Raji (cell line): ENCODE measurements around the gene AKAP13.

Experiments
- POLR2A ChIP-seq: IDR thresholded peaks from 2 replicates; pipeline ENCODE4 v1.6.1; 2011; ENCODE audit warnings: low read depth, low read length, control low read depth; ENCODE audit not compliant: insufficient read depth

AKAP13 gene

DNA sequence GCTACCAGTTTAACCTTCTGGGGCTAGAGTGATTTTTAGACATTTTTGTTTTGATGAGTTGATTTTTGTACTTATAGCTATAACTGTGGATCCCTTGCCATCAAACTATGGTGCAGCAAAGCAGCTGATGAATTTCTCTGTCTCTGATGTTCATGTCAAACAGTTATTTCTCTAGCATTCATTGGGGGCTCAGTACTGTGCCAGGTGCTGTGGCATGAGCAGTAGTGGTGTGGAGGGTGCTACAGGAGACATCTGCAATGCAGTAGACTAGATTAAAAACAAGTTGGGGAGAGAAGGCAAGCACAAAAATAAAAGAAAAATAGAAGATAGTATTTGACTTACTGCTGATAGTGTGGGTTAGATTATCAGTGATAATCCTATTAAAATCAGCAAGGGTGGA, 95.3 kb downstream of the AKAP13 start:
- TF ChIP-seq POLR2A, result no peak

- TF ChIP-seq POLR2A, result no peak
Measured at GRCh38 chr15:85477061-85477460, 96.7 kb downstream of the AKAP13 start.

GRCh38 chr15:85477730-85478129, 97.3 kb downstream of the AKAP13 start:
- no peak for TF ChIP-seq POLR2A

DNA sequence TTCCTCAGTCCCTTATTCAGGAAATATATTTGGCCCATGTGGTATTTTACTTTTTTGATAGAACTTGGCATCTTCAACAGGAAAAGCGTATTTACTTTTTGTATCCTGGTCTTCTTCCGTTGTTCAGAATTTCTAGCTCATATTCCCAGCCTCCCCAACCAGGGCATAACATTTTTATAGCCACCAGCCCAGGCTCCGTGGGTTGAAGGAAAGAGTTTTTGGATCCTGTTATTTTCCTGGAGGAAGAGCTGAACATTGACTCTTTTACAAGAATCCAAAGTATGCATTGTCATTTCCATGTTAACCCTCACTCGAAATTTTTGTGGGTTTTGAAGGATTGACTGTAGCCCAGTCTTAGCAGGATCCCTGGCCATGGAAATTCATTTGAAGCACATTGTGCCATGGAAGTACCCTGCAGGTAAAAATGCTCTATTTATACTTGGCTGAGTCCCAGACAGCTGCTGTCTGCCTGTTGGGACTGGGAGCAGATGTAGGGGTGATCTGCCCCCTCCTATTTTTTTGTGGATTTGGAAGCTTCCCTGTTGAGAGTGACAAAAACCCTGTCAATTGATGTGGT, 98.8 kb downstream of the AKAP13 start:
- TF ChIP-seq POLR2A, result no peak

- TF ChIP-seq POLR2A, result no peak
Measured at GRCh38 chr15:85480923-85481322, 100.5 kb downstream of the AKAP13 start.

- TF ChIP-seq POLR2A, result no peak
Measured at GRCh38 chr15:85482894-85483293, 102.5 kb downstream of the AKAP13 start.

DNA sequence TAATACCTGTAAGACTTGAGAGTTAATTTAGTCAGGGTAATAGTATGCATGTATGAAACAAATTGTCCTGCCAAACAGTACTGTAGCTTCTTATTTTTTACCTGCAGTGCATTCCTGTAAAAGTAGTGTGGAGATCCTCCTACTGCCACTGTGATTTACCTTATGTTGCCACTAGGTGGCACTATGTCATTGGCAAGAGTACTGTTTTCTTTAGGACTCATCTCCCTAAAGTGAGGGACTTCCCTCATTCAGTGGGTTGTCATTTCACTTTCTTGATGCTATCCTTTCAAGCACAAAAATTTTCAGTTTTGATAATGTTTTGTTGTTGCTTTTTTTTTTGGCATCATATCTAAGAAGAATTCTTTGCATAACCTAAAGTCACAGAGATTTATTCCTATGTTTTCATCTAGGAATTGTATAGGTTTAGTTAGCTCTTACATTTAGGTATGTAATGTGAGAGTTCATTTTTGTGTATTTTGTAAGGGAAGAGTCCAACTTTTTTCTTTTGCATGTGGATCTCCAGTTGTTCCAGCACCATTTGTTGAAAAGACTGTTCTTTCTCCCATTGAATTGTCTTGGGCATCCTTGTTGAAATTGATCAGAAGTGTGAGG, 105.7 kb downstream of the AKAP13 start:
- TF ChIP-seq POLR2A, result no peak

GRCh38 chr15:85488997-85489396, 108.6 kb downstream of the AKAP13 start:
- TF ChIP-seq POLR2A, result no peak

DNA sequence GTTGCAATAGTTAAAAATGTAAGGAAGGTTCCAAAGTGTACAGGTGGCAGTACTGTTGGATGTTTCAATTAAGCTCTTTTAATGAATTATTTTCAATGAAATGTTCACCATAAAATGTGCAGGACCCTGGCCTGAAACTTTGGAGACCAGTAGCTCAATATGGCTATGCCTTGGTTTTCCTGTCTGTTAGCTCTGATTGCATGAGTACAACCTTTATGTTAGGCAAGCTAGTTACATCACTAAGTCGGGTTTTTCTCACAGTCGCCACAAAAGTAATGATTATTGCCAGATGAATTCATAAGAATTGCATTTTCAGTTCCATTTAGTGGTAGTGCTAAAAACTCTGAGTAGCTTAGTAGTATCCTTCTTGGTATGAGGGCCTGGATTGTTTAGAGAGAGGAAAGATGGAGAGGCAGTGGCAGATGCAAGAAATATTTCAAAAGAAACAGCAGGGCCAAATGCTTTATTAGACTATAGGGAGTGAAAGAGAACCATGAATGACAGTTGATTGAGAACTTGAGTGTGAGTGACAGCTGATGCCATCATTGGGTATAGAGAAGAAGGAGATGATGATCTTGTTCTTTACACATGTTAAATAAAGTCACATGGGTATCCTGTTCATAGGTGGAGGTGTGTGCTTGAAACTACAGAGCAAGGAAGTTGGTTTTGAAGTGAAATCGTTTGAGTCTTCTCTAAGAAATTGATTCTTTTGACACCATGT, 109.5 kb downstream of the AKAP13 start:
- no peak for TF ChIP-seq POLR2A

DNA sequence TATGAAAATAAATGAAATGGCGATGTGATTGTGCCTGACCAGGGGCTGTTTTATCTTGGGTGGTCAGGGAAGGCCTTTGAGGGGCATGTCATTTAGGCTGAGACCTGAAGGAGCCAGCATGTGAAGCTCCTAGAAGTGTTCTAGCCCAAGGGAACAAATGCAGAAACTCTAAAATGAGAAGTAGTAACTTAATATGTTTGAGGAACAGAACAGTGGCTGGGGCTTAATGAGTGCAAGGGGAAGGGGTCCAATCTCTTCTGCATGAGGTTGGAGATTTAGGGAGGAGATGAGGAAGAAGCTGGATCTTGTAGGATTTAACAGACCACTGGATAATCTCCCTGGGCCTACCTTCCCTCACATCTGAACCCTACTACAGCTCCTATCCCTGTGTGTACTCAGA, 110.5 kb downstream of the AKAP13 start:
- TF ChIP-seq POLR2A, result no peak

- TF ChIP-seq POLR2A, result no peak
Measured at GRCh38 chr15:85491691-85492090, 111.3 kb downstream of the AKAP13 start.

DNA sequence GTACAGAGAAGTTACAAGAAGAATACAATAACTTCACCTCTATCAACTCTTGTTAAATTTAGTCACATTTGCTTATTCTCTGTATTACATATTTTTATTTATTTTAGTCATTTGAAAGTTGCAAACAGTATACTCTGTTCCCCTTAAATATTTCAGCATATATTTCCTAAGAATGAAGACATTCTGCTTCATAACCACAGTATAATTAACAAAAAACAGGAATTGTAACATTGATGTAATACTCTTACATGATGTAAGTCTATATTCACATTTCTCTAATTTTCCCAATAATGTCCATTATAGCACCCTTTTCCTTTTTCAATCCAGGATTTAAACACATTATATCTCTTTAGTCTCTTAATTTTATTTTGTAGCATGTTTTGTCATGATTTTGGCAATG, 112.0 kb downstream of the AKAP13 start:
- TF ChIP-seq POLR2A, result no peak

GRCh38 chr15:85493260-85493659, 112.9 kb downstream of the AKAP13 start:
- TF ChIP-seq POLR2A, result no peak

DNA sequence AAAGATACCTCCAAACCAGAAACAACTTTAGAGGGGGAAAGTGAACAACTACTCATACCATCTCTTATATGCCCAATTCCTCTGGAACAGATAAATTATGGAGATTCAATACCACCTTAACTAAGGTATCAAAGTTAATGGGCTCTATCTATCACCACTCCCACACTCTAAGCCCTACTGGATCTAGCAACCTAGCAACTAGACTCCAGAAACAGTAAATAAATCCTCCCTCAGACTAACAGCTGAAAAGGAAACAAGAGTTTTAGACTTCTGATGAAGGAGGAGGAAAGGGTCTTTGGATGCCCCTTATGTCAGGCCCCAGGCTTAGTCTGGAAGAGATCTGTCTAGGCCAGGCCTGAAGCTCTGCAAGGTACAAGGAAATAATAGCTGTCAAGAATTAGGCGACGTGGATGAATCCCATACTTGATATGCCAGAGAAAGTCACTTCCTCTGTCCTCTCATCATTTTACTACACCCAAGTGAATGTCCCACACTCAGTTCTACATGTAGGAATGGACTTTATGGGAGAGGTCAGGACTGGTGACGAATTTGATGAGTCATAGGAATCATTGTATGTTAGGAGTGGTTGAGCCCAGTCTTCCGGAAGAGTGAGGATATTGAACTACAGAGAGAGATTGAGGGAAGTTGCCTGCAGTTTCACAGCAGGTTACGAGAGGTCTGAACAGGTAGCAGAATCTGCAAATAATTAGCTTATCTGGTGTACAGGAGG, 113.8 kb downstream of the AKAP13 start:
- no peak for TF ChIP-seq POLR2A

- TF ChIP-seq POLR2A, result no peak
Measured at GRCh38 chr15:85495096-85495495, 114.7 kb downstream of the AKAP13 start.

GRCh38 chr15:85495544-85495943, 115.1 kb downstream of the AKAP13 start:
- no peak for TF ChIP-seq POLR2A
